ENCODE measurements around the gene PRKAR1B. TPM values are rescaled to one million over a fixed set of nuclear protein-coding genes. Genes with fewer than 3 reads are reported as not detected.
"Not testable (repeated sequence)": the region's sequence is repeated elsewhere in the genome, so short reads cannot be mapped to it uniquely, and the experiment has no call there.

The PRKAR1B gene
- total RNA-seq, 1 experiment from 2014 or later = 14.1 TPM

DNA sequence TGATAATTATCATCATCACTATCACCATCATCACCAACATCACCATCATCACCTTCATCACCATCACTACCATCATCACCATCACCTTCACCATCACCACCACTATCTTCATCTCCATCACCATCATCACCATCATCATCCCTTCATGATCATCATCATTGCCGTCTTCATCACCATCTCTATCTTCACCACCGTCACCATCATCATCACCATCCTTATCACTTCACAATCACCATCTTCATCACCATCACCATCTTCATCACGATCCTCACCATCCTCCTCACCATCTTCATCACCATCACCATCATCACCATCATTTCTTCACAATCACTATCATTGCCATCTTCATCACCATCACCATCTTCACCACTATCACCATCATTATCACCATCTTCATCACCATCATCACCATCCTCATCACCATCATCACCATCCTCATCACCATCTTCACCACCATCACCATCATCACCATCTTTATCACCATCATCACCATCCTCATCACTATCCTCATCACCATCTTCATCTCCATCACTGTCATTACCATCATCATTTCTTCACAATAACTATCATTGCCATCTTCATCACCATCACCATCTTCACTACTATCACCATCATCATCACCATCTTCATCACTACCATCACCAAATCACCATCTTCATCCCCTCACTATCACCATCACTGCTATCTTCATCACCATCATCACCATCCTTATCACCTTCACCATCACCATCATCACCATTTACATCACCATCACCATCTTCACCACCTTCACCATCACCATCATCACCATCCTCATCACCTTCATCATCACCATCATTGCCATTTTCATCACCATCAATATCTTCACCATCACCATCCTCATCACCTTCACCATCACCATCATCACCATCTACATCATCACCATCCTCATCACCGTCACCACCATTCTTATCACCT is 73.0 kb downstream of the PRKAR1B start (continued):
- TF ChIP-seq, protein P1, sequence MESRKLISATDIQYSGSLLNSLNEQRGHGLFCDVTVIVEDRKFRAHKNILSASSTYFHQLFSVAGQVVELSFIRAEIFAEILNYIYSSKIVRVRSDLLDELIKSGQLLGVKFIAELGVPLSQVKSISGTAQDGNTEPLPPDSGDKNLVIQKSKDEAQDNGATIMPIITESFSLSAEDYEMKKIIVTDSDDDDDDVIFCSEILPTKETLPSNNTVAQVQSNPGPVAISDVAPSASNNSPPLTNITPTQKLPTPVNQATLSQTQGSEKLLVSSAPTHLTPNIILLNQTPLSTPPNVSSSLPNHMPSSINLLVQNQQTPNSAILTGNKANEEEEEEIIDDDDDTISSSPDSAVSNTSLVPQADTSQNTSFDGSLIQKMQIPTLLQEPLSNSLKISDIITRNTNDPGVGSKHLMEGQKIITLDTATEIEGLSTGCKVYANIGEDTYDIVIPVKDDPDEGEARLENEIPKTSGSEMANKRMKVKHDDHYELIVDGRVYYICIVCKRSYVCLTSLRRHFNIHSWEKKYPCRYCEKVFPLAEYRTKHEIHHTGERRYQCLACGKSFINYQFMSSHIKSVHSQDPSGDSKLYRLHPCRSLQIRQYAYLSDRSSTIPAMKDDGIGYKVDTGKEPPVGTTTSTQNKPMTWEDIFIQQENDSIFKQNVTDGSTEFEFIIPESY (IDR thresholded peaks at IDR 0.05; ENCODE audit: extremely low read depth, insufficient replicate concordance, low read length) = no peak
- TF ChIP-seq, protein P2, sequence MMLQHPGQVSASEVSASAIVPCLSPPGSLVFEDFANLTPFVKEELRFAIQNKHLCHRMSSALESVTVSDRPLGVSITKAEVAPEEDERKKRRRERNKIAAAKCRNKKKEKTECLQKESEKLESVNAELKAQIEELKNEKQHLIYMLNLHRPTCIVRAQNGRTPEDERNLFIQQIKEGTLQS (IDR thresholded peaks at IDR 0.05) = no peak

DNA sequence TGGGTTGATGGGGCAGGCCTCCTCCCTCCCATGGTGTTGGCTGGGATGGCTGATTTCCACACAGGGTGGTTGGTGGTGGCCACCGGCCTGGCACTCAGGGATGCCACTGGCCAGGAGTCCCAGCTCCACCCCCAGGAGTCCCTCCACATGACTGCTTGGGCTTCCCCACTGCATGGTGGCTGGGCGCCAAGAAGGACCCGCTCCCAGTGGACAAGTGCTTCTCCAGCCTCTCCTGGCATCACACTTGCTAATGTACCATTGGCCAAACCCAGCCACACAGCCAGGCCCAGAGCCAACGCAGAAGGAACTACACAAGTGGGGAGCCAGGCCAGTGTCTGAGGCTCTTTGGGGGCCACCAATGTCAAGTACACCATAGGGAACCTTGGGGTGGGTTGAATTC is 74.2 kb downstream of the PRKAR1B start:
- BruUV-seq (replicated peaks) = no TSS peak
- ATAC-seq = no peak
- ChIA-PET POLR2A (no interaction called here), CTCF (no interaction called here), RAD21 (ENCODE audit: low non-redundant PET in 1 of 2, low total read pairs in 2 of 2, uncharacterized antibody in 2 of 2, unreplicated experiment in 2 of 2) (no interaction called here)
- TF ChIP-seq ZNF274 (IDR thresholded peaks at IDR 0.05; ENCODE audit: low read depth, low read length) (no peak), YY1 (IDR thresholded peaks at IDR 0.05; ENCODE audit: extremely low read depth, insufficient replicate concordance, low read depth, low read length) (no peak), SIN3A (IDR thresholded peaks at IDR 0.05; ENCODE audit: low read depth) (no peak), ELF1 (IDR thresholded peaks at IDR 0.05; ENCODE audit: borderline replicate concordance, low read depth) (no peak), EZH2phosphoT487 (IDR thresholded peaks at IDR 0.05; ENCODE audit: borderline replicate concordance) (no peak), RAD21 (IDR thresholded peaks at IDR 0.05; ENCODE audit: low read depth) (no peak)
- TF ChIP-seq, protein P3, sequence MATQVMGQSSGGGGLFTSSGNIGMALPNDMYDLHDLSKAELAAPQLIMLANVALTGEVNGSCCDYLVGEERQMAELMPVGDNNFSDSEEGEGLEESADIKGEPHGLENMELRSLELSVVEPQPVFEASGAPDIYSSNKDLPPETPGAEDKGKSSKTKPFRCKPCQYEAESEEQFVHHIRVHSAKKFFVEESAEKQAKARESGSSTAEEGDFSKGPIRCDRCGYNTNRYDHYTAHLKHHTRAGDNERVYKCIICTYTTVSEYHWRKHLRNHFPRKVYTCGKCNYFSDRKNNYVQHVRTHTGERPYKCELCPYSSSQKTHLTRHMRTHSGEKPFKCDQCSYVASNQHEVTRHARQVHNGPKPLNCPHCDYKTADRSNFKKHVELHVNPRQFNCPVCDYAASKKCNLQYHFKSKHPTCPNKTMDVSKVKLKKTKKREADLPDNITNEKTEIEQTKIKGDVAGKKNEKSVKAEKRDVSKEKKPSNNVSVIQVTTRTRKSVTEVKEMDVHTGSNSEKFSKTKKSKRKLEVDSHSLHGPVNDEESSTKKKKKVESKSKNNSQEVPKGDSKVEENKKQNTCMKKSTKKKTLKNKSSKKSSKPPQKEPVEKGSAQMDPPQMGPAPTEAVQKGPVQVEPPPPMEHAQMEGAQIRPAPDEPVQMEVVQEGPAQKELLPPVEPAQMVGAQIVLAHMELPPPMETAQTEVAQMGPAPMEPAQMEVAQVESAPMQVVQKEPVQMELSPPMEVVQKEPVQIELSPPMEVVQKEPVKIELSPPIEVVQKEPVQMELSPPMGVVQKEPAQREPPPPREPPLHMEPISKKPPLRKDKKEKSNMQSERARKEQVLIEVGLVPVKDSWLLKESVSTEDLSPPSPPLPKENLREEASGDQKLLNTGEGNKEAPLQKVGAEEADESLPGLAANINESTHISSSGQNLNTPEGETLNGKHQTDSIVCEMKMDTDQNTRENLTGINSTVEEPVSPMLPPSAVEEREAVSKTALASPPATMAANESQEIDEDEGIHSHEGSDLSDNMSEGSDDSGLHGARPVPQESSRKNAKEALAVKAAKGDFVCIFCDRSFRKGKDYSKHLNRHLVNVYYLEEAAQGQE (IDR thresholded peaks at IDR 0.05; ENCODE audit: low read depth) = no peak
- H3K9me2 ChIP-seq (ENCODE audit: insufficient read depth) = no peaks in the 10 kb centered on the region
- no peaks in the 10 kb centered on the region for H3K36me3 ChIP-seq (ENCODE audit: control insufficient read depth in 1 of 2, insufficient read depth in 2 of 2, low read length in 2 of 2)
- no peaks in the 10 kb centered on the region for H3K27me3 ChIP-seq (ENCODE audit: insufficient read depth, low read length)
- no peak overlapping the region for H2AFZ ChIP-seq (ENCODE audit: low read depth, low read length, poor library complexity, severe bottlenecking)
- H3K4me2 ChIP-seq (ENCODE audit: low read length) = no peak overlapping the region
- no peak overlapping the region for H3K4me3 ChIP-seq (replicated peaks in 1 of 2; ENCODE audit: low read depth in 1 of 2, low read length in 2 of 2)
- H3K4me1 ChIP-seq (ENCODE audit: control insufficient read depth in 1 of 2, insufficient read depth in 2 of 2, low read length in 2 of 2) = no peaks in the 10 kb centered on the region
- H4K20me1 ChIP-seq (ENCODE audit: insufficient read depth) = no peaks in the 10 kb centered on the region
- intact Hi-C loops (cut with micrococcal nuclease) = no loop called here
- no peak overlapping the region for H3K9ac ChIP-seq (ENCODE audit: low read length)
- H3K27ac ChIP-seq (ENCODE audit: low read depth, low read length) = no peak overlapping the region
- peaks cover 0 to 4% of the 10 kb centered on the region in 2 experiments; a peak in 1 of 4 replicates for H3K9me3 ChIP-seq (ENCODE audit: control insufficient read depth in 1 of 2, insufficient read depth in 1 of 2, low read depth in 1 of 2, low read length in 2 of 2)
- no peak for DNase-seq (ENCODE audit: low read depth, low spot score)
- H3K79me2 ChIP-seq (ENCODE audit: insufficient read depth, low read length) = no peaks in the 10 kb centered on the region

DNA sequence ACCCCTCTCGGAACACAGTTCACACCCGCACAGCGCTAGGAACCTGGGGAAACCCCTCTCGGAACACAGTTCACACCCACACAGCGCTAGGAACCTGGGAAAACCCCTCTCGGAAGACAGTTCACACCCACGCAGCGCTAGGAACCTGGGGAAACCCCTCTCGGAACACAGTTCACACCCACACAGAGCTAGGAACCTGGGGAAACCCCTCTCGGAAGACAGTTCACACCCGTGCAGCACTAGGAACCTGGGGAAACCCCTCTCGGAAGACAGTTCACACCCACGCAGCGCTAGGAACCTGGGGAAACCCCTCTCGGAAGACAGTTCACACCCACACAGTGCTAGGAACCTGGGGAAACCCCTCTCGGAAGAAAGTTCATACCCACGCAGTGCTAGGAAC is 74.9 kb downstream of the PRKAR1B start:
- POLR2A ChIA-PET; BruUV-seq (replicated peaks); CTCF ChIA-PET: not testable (repeated sequence)

More for the DNA sequence above, 74.9 kb downstream of the PRKAR1B start:
- H3K9me2 ChIP-seq (ENCODE audit: insufficient read depth); H2AFZ ChIP-seq (ENCODE audit: low read depth, low read length, poor library complexity, severe bottlenecking); H3K4me3 ChIP-seq (replicated peaks in 1 of 2; ENCODE audit: low read depth in 1 of 2, low read length in 2 of 2); intact Hi-C loops (cut with micrococcal nuclease); H3K79me2 ChIP-seq (ENCODE audit: insufficient read depth, low read length); H3K9ac ChIP-seq (ENCODE audit: low read length); H3K4me1 ChIP-seq (ENCODE audit: control insufficient read depth in 1 of 2, insufficient read depth in 2 of 2, low read length in 2 of 2); H3K27me3 ChIP-seq (ENCODE audit: insufficient read depth, low read length); H3K4me2 ChIP-seq (ENCODE audit: low read length); H3K9me3 ChIP-seq (ENCODE audit: control insufficient read depth in 1 of 2, insufficient read depth in 1 of 2, low read depth in 1 of 2, low read length in 2 of 2); H3K27ac ChIP-seq (ENCODE audit: low read depth, low read length); H3K36me3 ChIP-seq (ENCODE audit: control insufficient read depth in 1 of 2, insufficient read depth in 2 of 2, low read length in 2 of 2); RAD21 ChIA-PET (ENCODE audit: low non-redundant PET in 1 of 2, low total read pairs in 2 of 2, uncharacterized antibody in 2 of 2, unreplicated experiment in 2 of 2); DNase-seq (ENCODE audit: low read depth, low spot score); H4K20me1 ChIP-seq (ENCODE audit: insufficient read depth); ATAC-seq: not testable (repeated sequence)

Data from HCT116 (cell line).